ENCODE measurements around the gene KRTAP5-4.
"Not testable (repeated sequence)": the region's sequence is repeated elsewhere in the genome, so short reads cannot be mapped to it uniquely, and the experiment has no call there.

The KRTAP5-4 gene

GRCh38 chr11:1622086-1622485, at the start of gene KRTAP5-4:
TSS of gene KRTAP5-4 (minus strand) at chr11:1622138. CDS start at chr11:1622093, 45 bp downstream.
- no peak for DNase-seq

GRCh38 chr11:1671658-1672057, 49.7 kb upstream of the KRTAP5-4 start:
- no peak for DNase-seq

GRCh38 chr11:1670905-1671371, 49.0 kb upstream of the KRTAP5-4 start:
- DNase-seq: no peak

GRCh38 chr11:1670457-1670856, 48.5 kb upstream of the KRTAP5-4 start:
- DNase-seq: not testable (repeated sequence)

- DNase-seq: no peak
Observed at GRCh38 chr11:1669546-1670218, 47.7 kb upstream of the KRTAP5-4 start.

- DNase-seq: no peak
Observed at GRCh38 chr11:1668911-1669473, 47.1 kb upstream of the KRTAP5-4 start.

- DNase-seq: no peak
Observed at GRCh38 chr11:1667906-1668305, 46.0 kb upstream of the KRTAP5-4 start.

GRCh38 chr11:1667121-1667850, 45.3 kb upstream of the KRTAP5-4 start:
- DNase-seq: no peak

GRCh38 chr11:1665313-1665712, 43.4 kb upstream of the KRTAP5-4 start:
- DNase-seq: no peak

GRCh38 chr11:1662699-1663283, 40.9 kb upstream of the KRTAP5-4 start:
- DNase-seq: not testable (repeated sequence)

GRCh38 chr11:1661454-1662269, 39.7 kb upstream of the KRTAP5-4 start:
- DNase-seq: not testable (repeated sequence)

- DNase-seq: no peak
Observed at GRCh38 chr11:1660111-1660867, 38.4 kb upstream of the KRTAP5-4 start.

GRCh38 chr11:1659506-1659905, 37.6 kb upstream of the KRTAP5-4 start:
- no peak for DNase-seq

GRCh38 chr11:1656670-1657069, 34.7 kb upstream of the KRTAP5-4 start:
- no peak for DNase-seq

GRCh38 chr11:1656061-1656441, 34.1 kb upstream of the KRTAP5-4 start:
- no peak for DNase-seq

GRCh38 chr11:1655168-1656060, 33.5 kb upstream of the KRTAP5-4 start:
- no peak for DNase-seq

GRCh38 chr11:1654388-1655167, 32.6 kb upstream of the KRTAP5-4 start:
- no peak for DNase-seq

GRCh38 chr11:1653541-1654387, 31.8 kb upstream of the KRTAP5-4 start:
- no peak for DNase-seq

Measured in fibroblast of skin of right biceps (primary cell).